Lung (tissue), 12 donors: Measurements from ENCODE around the gene ARGLU1. TPM values are rescaled to one million over a fixed set of nuclear protein-coding genes. Genes with fewer than 3 reads are reported as not detected.

Experiments
- ATAC-seq: fragments of 200-7000 bp; cut with Tn5 transposase; one replicate; pipeline ENCODE4 v1.9.1; 2020; ENCODE audit warnings: moderate number of reproducible peaks; ENCODE audit not compliant: insufficient read depth, low FRiP score
- DNase-seq, 3 donors: peaks; one replicate each; pipeline ENCODE4 v3.0.0-alpha.2; 2013 to 2017
- H3K27ac ChIP-seq, 2 donors: one replicate each; pipeline ENCODE4 v1.5.1; 2013; ENCODE audit warnings: mild to moderate bottlenecking in 2 of 2, moderate library complexity in 2 of 2, control low read depth in 1 of 2, inconsistent platforms in 1 of 2, low read depth in 1 of 2, low read length in 1 of 2
- H3K27me3 ChIP-seq, 3 donors: one replicate each; pipeline ENCODE4 v1.5.1; 2013; ENCODE audit warnings: low read length in 2 of 3; ENCODE audit not compliant: control insufficient read depth in 3 of 3, insufficient read depth in 3 of 3
- H3K36me3 ChIP-seq, 4 donors: one replicate each; pipeline ENCODE4 v1.5.1; 2013; ENCODE audit warnings: low read length in 4 of 4, mild to moderate bottlenecking in 1 of 4, moderate library complexity in 1 of 4; ENCODE audit not compliant: control insufficient read depth in 4 of 4, insufficient read depth in 4 of 4
- H3K4me1 ChIP-seq, 5 donors: one replicate each; pipeline ENCODE4 v1.5.1; 2013; ENCODE audit warnings: low read length in 5 of 5, mild to moderate bottlenecking in 2 of 5, moderate library complexity in 1 of 5; ENCODE audit not compliant: control insufficient read depth in 5 of 5, insufficient read depth in 5 of 5
- H3K4me3 ChIP-seq: one replicate; pipeline ENCODE4 v1.5.1; 2013; ENCODE audit warnings: mild to moderate bottlenecking, control low read depth, moderate library complexity
- H3K9ac ChIP-seq, 2 donors: one replicate each; pipeline ENCODE4 v1.5.1; 2013; ENCODE audit warnings: low read length in 2 of 2, control low read depth in 1 of 2; ENCODE audit not compliant: insufficient read depth in 1 of 2
- H3K9me3 ChIP-seq, 4 donors: one replicate each; pipeline ENCODE4 v1.5.1; 2013; ENCODE audit warnings: low read length in 3 of 4, mild to moderate bottlenecking in 1 of 4, moderate library complexity in 1 of 4; ENCODE audit not compliant: control insufficient read depth in 4 of 4, insufficient read depth in 3 of 4
- WGBS, 2 donors: extraction: QIAGEN DNeasy Blood & Tissue Kit; methylation state at CpG; one replicate each; pipeline ENCODE4 v1.1.7; 2013; 5-methylcytosine and 5-hydroxymethylcytosine counted together
- polyA plus RNA-seq, 2 donors: library from polyadenylated mRNA; stranded (reverse); fragments of 200-250 nt; gene quantifications; one replicate each; pipeline ENCODE4 v1.2.1, GENCODE V29; 2013
- total RNA-seq, 2 donors: library from RNA; depleted of rRNA in 1 of 2; stranded (reverse); fragments of >200 nt in 1 of 2; gene quantifications; one replicate each; pipeline ENCODE4 v1.2.1, GENCODE V29; 2014 to 2021
- TF ChIP-seq, protein P1 (sequence below): IDR thresholded peaks from 2 replicates; pipeline ENCODE4 v1.5.1; 2012; ENCODE audit warnings: mild to moderate bottlenecking; ENCODE audit errors: control extremely low read depth, extremely low read depth
- donor health status: control.
- donor health status: control.
- donor health status: Bipolar disorder and iron deficiency.
- donor health status: healthy.
- donor health status: DM: yes; HTN: yes; CAD: no.

Gene ARGLU1
- total and polyA plus RNA-seq, 4 donors = 58.8 to 256 (median 91.5) TPM

DNA sequence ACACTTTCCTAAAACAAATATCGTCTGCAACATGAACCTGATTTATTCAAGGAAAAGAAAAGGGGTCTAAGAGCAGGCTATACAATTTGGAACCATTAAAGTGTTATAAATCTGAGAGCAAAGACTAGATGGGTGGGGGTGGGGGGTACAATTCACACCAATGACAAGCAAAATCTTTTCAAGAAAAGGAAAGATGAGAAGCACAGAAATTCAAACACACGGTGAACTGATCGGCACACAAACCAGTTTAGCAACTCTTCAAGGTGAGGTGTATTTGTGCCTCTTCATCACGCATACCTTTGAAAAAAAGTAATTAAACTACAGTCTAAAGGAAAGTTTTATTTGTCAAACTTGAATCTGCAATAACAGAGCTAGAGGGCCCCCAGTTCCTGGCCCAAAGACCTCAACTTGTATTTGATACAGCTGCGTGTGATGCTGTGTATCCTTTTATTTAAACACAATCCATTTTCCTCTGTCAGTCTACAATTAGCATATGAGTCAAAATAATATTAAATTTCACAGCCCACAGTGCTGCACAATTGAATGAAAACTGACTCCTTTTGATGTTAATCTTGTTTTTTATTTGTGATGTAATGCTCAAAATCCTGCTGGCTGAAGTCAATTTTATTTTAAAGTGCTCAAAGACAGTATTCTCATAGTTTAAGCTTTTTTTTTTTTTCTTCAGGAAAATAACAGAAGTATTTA is 46.7 kb downstream of the ARGLU1 start:
- Histone ChIP-seq H3K4me1 (peaks cover 0 to 41% (median 13%) of the 10 kb centered on the region in 5 donors), H3K27ac (no peak overlapping the region), H3K9me3 (no peaks in the 10 kb centered on the region), H3K27me3 (no peaks in the 10 kb centered on the region), H3K4me3 (no peak overlapping the region), H3K36me3 (no peaks in the 10 kb centered on the region), H3K9ac (no peak overlapping the region)
- TF ChIP-seq, protein P1, sequence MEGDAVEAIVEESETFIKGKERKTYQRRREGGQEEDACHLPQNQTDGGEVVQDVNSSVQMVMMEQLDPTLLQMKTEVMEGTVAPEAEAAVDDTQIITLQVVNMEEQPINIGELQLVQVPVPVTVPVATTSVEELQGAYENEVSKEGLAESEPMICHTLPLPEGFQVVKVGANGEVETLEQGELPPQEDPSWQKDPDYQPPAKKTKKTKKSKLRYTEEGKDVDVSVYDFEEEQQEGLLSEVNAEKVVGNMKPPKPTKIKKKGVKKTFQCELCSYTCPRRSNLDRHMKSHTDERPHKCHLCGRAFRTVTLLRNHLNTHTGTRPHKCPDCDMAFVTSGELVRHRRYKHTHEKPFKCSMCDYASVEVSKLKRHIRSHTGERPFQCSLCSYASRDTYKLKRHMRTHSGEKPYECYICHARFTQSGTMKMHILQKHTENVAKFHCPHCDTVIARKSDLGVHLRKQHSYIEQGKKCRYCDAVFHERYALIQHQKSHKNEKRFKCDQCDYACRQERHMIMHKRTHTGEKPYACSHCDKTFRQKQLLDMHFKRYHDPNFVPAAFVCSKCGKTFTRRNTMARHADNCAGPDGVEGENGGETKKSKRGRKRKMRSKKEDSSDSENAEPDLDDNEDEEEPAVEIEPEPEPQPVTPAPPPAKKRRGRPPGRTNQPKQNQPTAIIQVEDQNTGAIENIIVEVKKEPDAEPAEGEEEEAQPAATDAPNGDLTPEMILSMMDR = no peak
- peak in 2 of 3 donors; percentile 59 to 75 for DNase-seq
- WGBS, 2 donors = 56 to 61% methylated on average over 5 of the region's 5 CpGs
- no peak for ATAC-seq

DNA sequence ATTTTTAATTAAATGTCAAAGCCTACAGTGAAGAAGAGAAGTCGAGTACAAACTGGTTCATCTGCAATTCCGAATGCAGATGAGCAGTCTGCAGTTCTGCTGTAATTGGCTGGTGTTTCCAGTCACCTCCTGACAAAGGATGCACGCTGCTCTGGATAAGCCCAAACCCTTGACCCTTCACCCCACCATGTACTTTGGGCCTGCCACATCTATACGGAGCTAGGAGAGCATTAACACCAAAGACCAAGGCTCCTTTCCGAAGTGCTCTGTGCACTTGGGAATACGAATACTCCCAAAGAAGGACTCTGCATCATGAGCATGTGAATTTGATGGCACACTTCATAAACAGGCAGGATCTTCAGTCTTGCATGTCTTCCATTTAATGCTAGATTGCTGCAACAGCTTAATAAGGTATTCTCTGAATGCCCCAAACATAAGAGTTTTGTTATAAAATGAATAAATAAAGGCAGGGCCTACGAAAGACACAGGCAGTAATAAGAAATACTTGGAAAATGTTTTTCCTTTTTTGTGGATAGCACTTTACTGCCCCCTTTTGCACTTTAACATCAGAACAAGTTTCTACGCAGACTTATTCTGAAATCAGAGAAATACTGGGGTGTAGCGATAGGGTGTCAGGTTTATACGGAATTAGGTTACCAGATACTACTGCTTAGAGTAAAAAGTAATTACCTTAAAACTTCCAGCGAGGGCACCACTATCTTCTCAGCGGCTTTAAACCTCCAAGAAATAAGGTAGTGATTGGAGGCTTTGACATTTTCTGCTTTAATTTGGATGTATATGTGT is 47.5 kb downstream of the ARGLU1 start:
- H3K4me3 ChIP-seq = no peak overlapping the region
- H3K9ac ChIP-seq = no peak overlapping the region
- no peaks in the 10 kb centered on the region for H3K9me3 ChIP-seq
- no peaks in the 10 kb centered on the region for H3K27me3 ChIP-seq
- H3K4me1 ChIP-seq = peaks cover 0 to 41% (median 15%) of the 10 kb centered on the region in 5 donors
- ATAC-seq (no peak), DNase-seq (peak in 2 of 3 donors; percentile 71 to 81)
- WGBS, 2 donors = 49 to 73% methylated on average over 12 of the region's 12 CpGs
- no peaks in the 10 kb centered on the region for H3K36me3 ChIP-seq
- H3K27ac ChIP-seq = peak overlapping the region in 1 of 2 donors; percentile 29
- TF ChIP-seq, protein P1 = peak; percentile 8

DNA sequence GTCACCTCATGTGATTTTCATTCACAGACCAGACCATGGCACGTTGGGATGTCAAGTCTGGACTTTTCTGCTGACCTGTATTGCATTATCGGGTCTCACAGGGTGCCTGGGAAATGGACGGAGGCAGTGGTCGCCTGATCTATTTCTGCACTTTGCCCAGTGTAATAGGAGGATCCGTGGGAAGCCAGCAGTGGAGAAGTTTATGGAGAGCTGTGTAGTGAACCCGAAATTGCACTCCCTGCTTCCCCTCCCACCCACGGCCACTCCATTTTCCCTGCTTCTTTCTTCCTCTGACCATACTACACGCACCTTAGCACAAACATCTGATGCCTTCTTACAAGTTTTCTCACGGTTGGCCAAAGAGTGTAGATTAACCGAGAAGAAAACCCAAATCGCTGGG is 49.4 kb downstream of the ARGLU1 start:
- TF ChIP-seq, protein P1 = no peak
- no peak for ATAC-seq
- Histone ChIP-seq H3K36me3 (no peaks in the 10 kb centered on the region), H3K4me1 (peaks cover 0 to 36% (median 15%) of the 10 kb centered on the region in 5 donors), H3K9ac (no peak overlapping the region), H3K27me3 (no peaks in the 10 kb centered on the region), H3K9me3 (no peaks in the 10 kb centered on the region), H3K4me3 (no peak overlapping the region), H3K27ac (no peak overlapping the region)
- WGBS, 2 donors = 70 to 86% methylated on average over 11 of the region's 11 CpGs
- no peak for DNase-seq
